ENCODE measurements around the gene GBGT1.

GRCh38 chr9:133202145-133202513 lies 38.4 kb upstream of the GBGT1 start:
- TF ChIP-seq POLR2AphosphoS5 (IDR thresholded peaks at IDR 0.05) = no peak
- TF ChIP-seq, protein P1, sequence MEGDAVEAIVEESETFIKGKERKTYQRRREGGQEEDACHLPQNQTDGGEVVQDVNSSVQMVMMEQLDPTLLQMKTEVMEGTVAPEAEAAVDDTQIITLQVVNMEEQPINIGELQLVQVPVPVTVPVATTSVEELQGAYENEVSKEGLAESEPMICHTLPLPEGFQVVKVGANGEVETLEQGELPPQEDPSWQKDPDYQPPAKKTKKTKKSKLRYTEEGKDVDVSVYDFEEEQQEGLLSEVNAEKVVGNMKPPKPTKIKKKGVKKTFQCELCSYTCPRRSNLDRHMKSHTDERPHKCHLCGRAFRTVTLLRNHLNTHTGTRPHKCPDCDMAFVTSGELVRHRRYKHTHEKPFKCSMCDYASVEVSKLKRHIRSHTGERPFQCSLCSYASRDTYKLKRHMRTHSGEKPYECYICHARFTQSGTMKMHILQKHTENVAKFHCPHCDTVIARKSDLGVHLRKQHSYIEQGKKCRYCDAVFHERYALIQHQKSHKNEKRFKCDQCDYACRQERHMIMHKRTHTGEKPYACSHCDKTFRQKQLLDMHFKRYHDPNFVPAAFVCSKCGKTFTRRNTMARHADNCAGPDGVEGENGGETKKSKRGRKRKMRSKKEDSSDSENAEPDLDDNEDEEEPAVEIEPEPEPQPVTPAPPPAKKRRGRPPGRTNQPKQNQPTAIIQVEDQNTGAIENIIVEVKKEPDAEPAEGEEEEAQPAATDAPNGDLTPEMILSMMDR (IDR thresholded peaks at IDR 0.05) = no peak
- TF ChIP-seq POLR2A (IDR thresholded peaks at IDR 0.05) = no peak
- no peak for TF ChIP-seq EP300 (IDR thresholded peaks at IDR 0.05)
